Adrenal gland (tissue), 12 donors: ENCODE data around the gene SLC39A9. TPM values are rescaled to one million over a fixed set of nuclear protein-coding genes. Genes with fewer than 3 reads are reported as not detected.

Source experiments
- DNase-seq, 7 donors: peaks; one replicate each; pipeline ENCODE4 v3.0.0-alpha.2; 2019 to 2020
- H3K27ac ChIP-seq, 5 donors: fragments of 200-600 bp; sonication (generic) in 4 of 5; 1 replicate in 3 of 5; 2 replicates in 2 of 5; pipeline versions ENCODE4 v1.5.1 to v1.8.0; 2016 to 2020; ENCODE audit warnings: mild to moderate bottlenecking in 1 of 5
- H3K27me3 ChIP-seq: fragments of 200-600 bp; 2 replicates; pipeline ENCODE4 v1.8.0; 2021
- H3K36me3 ChIP-seq, 2 donors: fragments of 200-600 bp; replicated peaks in 1 of 2; 1 replicate in 1 of 2; 2 replicates in 1 of 2; pipeline versions ENCODE4 v1.5.1 to v1.8.0; 2018 to 2022
- H3K4me1 ChIP-seq, 2 donors: fragments of 200-600 bp; replicated peaks in 1 of 2; 1 replicate in 1 of 2; 2 replicates in 1 of 2; pipeline versions ENCODE4 v1.5.1 to v1.8.0; 2018 to 2021
- H3K4me3 ChIP-seq, 4 donors: fragments of 200-600 bp; sonication (generic) in 3 of 4; one replicate each; pipeline ENCODE4 v1.5.1; 2016 to 2018
- H3K9me3 ChIP-seq, 3 donors: fragments of 200-600 bp; sonication (generic) in 1 of 3; replicated peaks in 1 of 3; 1 replicate in 2 of 3; 2 replicates in 1 of 3; pipeline versions ENCODE4 v1.5.1 to v1.8.0; 2016 to 2021
- CTCF ChIP-seq, 6 experiments: fragments of 450-650 bp in 4 of 6; fragments of 200-600 bp in 2 of 6; sonication (generic) in 1 of 6; IDR thresholded peaks; 1 replicate in 5 of 6; 2 replicates in 1 of 6; pipeline versions ENCODE4 v1.5.1 to v1.8.0; 2016 to 2021; ENCODE audit warnings: antibody characterized with exemption in 6 of 6, mild to moderate bottlenecking in 2 of 6, moderate library complexity in 1 of 6
- POLR2A ChIP-seq, 2 donors: fragments of 450-650 bp; IDR thresholded peaks; one replicate each; pipeline ENCODE4 v1.6.1; 2017; ENCODE audit warnings: antibody characterized with exemption in 2 of 2, mild to moderate bottlenecking in 2 of 2, moderate library complexity in 1 of 2
- WGBS, 4 donors: extraction: QIAGEN DNeasy Blood & Tissue Kit in 2 of 4; methylation state at CpG; one replicate each; pipeline versions ENCODE4 v1.1.5 to v1.1.7; 2013 to 2017; 5-methylcytosine and 5-hydroxymethylcytosine counted together
- intact Hi-C, 2 donors: fragments of 100-400 bp; cut with DNase I; formaldehyde crosslinking; loops; one replicate each; pipeline versions ENCODE4 v1.14.1 to v1.15.0; 2022 to 2023
- polyA plus RNA-seq, 3 donors: library from polyadenylated mRNA; stranded (reverse); fragments of 200-250 nt in 2 of 3; fragments of 350-450 nt in 1 of 3; fragmentation: Illumina TruSeq in 1 of 3; extraction: RNeasy Lipid Tissue Mini Kit (QIAGEN cat#74804) in 1 of 3; gene quantifications; one replicate each; pipeline ENCODE4 v1.2.3, GENCODE V29; 2013 to 2014
- total RNA-seq, 9 donors: library from RNA; depleted of rRNA in 4 of 9; stranded (reverse); fragments of >200 nt in 4 of 9; fragments of 120-200 nt in 1 of 9; fragmentation: NEBNext Ultra II Directional in 1 of 9; extraction: Animal tissue kit (Norgen Biotek cat#: 25700) in 1 of 9; gene quantifications; one replicate each; pipeline versions ENCODE4 v1.1.0 to v1.2.4, GENCODE V29; 2013 to 2023
- donor health status: healthy with polysubstance abuse.
- donor health status: Bipolar disorder and iron deficiency.
- donor health status: DM: yes; HTN: yes; CAD: no.
- donor health status: DM: no; HTN: no; CAD: no.
- donor health status: DM: no; HTN: no; CAD: no.
- donor health status: DM: yes; HTN: yes; CAD: no.

Gene SLC39A9
- total and polyA plus RNA-seq, 12 donors, result 17.7 to 130 (median 72.5) TPM

DNA sequence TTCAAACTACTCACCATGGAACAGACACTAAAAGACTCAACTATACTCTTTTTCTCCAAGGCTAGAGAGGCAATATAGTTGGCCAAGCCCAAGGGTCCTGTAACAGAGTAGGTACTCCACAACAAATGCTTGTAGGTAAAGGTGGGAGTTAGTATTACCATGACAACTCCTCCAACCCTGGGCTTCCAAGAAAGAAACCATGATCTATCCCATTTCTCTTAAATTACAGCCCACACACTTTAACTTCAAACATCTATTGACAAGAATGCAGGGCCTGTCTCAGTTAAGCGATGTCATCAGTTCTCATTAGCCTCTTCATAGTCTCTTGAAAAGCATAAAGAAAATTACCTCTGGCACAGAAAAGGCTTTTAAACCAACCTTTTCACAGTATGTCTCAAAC, 25.4 kb upstream of the SLC39A9 start:
- TF ChIP-seq POLR2A (IDR thresholded peaks at IDR 0.05), result no peak
- TF ChIP-seq CTCF (IDR thresholded peaks at IDR 0.05), result no peak
- Histone ChIP-seq H3K27me3 (no peaks in the 10 kb centered on the region), H3K27ac (no peak overlapping the region), H3K4me1 (no peaks in the 10 kb centered on the region), H3K9me3 (no peaks in the 10 kb centered on the region), H3K4me3 (no peak overlapping the region), H3K36me3 (peaks cover 0 to 6% of the 10 kb centered on the region in 2 donors)
- intact Hi-C loops, result no loop called here
- no peak for DNase-seq
- 4 to 100% (median 74%) methylated on average over 1 of the region's 1 CpG for WGBS, 4 donors

GRCh38 chr14:69374235-69374634, 24.3 kb upstream of the SLC39A9 start:
- no peak for DNase-seq
- Histone ChIP-seq H3K4me3 (no peak overlapping the region), H3K4me1 (no peaks in the 10 kb centered on the region), H3K27me3 (no peaks in the 10 kb centered on the region), H3K27ac (no peak overlapping the region), H3K9me3 (no peaks in the 10 kb centered on the region), H3K36me3 (peaks cover 0 to 6% of the 10 kb centered on the region in 2 donors)
- intact Hi-C loops, result no loop called here
- TF ChIP-seq CTCF (IDR thresholded peaks at IDR 0.05), result no peak

DNA sequence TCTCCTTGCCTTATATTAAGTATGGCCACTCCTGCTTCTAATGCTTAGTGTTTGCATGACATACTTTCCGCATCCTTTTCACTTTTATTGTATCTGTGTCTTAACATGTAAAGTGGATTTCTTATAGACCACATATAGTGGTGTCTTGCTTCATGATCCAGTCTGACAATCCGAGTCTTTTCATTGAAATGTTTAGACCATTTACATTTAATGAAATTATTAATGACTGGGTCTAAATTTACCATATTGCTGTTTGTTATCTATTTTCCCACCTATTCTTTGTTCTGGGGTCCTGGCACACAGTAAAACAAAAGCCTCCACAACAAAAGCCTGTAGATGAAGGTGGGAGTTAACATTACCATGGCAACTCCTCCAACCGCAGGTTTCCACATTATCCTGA, 23.3 kb upstream of the SLC39A9 start:
- peaks cover 0 to 13% of the 10 kb centered on the region in 2 donors for H3K36me3 ChIP-seq
- H3K27me3 ChIP-seq, result no peaks in the 10 kb centered on the region
- H3K4me1 ChIP-seq, result no peaks in the 10 kb centered on the region
- no peak for TF ChIP-seq CTCF (IDR thresholded peaks at IDR 0.05)
- no peak for TF ChIP-seq POLR2A (IDR thresholded peaks at IDR 0.05)
- no peak overlapping the region for H3K27ac ChIP-seq
- intact Hi-C loops, result no loop called here
- no peaks in the 10 kb centered on the region for H3K9me3 ChIP-seq
- DNase-seq, result no peak
- no peak overlapping the region for H3K4me3 ChIP-seq
- 81 to 100% (median 98%) methylated on average over 3 of the region's 3 CpGs for WGBS, 4 donors

DNA sequence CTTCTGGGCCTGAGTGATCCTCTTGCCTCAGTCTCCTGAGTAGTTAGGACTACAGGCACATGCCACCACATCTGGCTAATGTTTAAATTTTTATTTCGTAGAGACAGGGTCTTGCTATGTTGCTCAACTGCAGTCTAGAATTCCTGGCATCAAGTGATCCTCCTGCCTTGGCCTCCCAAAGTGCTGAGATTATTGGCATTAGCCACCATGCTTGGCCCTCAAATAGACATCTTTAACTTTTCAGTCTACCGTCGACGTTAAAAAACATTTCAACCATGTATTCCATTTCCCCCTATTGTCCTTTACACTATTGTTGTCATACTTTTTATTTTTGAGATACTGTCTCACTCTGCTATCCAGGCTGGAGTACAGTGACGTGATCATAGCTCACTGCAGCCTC, 22.8 kb upstream of the SLC39A9 start:
- H3K9me3 ChIP-seq, result no peaks in the 10 kb centered on the region
- no peak overlapping the region for H3K4me3 ChIP-seq
- no peak for TF ChIP-seq CTCF (IDR thresholded peaks at IDR 0.05)
- no peak for TF ChIP-seq POLR2A (IDR thresholded peaks at IDR 0.05)
- DNase-seq, result no peak
- WGBS, 4 donors, result 96 to 97% (median 96%) methylated on average over 5 of the region's 5 CpGs
- H3K27me3 ChIP-seq, result no peaks in the 10 kb centered on the region
- intact Hi-C loops, result no loop called here
- peaks cover 0 to 17% of the 10 kb centered on the region in 2 donors for H3K36me3 ChIP-seq
- H3K4me1 ChIP-seq, result no peaks in the 10 kb centered on the region
- no peak overlapping the region for H3K27ac ChIP-seq
